Dermis microvascular lymphatic vessel endothelial cell (primary cell): ENCODE results near the gene CAMK2D. TPM values are rescaled to one million over a fixed set of nuclear protein-coding genes. Genes with fewer than 3 reads are reported as not detected.

Experiments used
- DNase-seq, 2 donors: peaks; one replicate each; pipeline versions ENCODE4 v3.0.0 to v3.0.0-alpha.2; 2010; ENCODE audit warnings: low read depth in 2 of 2
- total RNA-seq: library from RNA; depleted of rRNA; stranded (reverse); fragments of >200 nt; gene quantifications from 2 replicates; pipeline ENCODE4 v1.2.1, GENCODE V29; 2014

CAMK2D gene
- total RNA-seq, 1 donor from 2014 or later = 37.5 TPM

DNA sequence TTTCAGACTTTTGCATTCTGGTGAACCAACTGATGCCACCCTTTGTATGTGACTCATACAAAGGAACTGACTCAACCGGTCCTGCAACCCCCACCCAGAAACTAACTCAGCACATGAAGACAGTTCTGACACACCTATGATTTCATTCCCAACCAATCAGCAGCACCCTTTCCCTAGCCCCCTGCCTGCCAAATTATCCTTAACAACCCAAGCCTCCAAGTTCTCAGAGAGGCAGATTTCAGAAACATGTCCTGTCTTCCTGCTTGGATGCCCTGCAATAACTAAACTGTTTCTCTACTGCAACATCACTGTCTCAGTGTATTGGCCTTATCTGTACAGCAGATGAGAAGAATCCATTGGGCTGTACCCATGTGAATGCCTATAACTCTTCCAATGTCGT is 284.7 kb downstream of the CAMK2D start:
- peak in 1 of 2 donors; percentile 17 for DNase-seq

DNA sequence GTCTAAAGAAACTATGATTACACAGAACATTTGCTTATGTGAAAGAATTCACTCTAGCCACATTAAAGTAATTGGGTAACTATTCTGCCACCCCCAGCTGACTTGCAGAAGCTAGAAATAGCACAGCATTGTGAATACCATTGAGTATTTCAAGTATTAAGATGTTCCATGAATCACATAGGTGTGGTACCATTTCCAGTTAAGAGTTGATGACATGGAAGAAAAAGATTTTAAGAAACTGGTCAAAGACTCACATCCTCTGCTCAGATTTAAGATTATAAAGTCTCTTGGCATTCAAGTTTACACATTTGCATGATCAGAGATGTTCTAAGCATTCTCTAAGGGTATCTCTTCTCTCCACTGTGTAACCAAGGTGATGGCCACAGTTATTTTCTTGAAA is 287.5 kb downstream of the CAMK2D start:
- DNase-seq = no peak

DNA sequence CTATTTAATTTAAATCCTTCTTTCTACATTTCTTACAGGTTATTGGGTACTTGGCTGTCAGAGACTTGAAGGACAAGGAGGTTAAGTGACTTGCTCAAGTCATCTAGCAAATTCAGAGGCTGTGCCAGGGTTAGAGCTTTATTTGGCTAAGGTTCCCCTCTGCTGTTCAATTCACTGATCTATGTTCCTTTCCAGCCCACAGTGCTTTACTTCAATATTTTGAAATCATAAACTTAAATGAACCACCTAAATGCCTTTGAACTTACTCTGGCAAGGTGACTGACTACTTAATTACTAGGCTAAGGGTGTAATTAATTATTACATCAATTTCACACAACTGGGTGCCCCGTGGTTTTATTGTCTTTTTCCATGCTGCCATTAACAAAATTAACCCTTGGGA is 288.7 kb downstream of the CAMK2D start:
- DNase-seq = no peak

DNA sequence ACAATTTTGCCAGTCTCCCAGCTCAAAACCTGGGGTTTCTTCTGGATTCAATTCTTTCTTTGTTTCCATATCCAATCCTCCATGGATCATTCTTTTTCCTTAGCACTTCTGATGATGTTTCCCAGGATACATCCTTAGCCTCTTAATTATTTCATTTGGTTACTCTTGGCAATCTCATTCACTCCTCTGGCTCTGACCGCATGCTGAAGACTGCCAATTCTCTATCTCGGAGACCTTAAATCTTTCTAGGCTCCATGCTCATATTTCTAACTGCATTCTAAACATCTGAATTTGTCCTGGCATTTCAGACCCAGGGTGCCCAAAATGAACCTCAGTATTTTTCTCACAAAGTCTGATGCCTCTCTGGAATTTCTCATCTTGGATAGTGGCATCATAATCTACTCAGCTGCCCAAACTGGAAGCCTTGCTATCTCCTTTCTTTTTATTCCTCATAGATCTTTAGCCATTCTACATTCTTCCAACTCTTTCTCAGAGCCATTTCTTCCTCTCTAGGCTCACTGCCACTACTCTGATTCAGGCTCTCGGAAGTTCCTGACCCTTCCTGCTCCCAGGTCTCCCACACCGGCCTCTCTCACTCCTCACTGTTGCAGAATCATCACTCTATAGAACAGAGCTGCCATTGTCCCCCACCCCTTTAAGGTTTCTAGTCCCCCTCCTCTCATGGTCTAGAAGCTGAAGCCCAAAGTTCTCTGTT is 290.2 kb downstream of the CAMK2D start:
- no peak for DNase-seq

DNA sequence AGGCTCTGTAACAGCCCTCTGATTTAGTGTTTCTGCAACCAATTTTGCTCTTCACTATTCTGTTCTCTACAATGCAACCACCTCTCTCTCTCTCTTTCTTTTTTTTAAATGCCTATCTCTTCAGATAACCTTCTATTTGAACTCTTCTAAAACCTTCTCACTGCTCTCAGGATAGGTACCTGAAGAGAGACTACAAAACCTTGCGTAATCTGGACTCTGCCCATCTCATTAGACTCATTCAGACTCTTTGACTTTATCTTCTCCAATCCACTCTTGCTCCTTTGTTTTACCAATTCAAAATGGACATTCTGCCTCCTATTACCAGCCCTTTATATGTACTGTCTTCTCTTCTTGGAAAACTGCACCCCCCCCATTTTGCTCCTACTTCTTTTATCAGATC is 291.6 kb downstream of the CAMK2D start:
- no peak for DNase-seq

DNA sequence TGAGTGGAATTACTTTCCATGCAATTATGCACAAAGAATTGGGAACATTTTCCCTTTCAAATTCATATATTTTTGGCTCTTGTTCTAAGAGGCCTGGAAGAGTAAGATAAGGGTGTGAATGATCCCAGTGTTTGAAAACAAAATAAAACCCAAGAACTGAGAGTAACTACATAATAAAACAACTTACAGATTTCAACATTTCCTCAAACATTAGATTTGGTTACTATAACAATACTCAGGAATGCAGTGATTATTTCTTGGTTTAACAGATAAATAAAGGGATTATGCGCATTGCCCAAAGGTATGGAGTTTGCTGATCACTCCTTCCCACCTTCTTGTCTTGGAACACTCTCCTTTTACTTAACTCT is 292.5 kb downstream of the CAMK2D start:
- DNase-seq = peak; percentile 15 to 70

DNA sequence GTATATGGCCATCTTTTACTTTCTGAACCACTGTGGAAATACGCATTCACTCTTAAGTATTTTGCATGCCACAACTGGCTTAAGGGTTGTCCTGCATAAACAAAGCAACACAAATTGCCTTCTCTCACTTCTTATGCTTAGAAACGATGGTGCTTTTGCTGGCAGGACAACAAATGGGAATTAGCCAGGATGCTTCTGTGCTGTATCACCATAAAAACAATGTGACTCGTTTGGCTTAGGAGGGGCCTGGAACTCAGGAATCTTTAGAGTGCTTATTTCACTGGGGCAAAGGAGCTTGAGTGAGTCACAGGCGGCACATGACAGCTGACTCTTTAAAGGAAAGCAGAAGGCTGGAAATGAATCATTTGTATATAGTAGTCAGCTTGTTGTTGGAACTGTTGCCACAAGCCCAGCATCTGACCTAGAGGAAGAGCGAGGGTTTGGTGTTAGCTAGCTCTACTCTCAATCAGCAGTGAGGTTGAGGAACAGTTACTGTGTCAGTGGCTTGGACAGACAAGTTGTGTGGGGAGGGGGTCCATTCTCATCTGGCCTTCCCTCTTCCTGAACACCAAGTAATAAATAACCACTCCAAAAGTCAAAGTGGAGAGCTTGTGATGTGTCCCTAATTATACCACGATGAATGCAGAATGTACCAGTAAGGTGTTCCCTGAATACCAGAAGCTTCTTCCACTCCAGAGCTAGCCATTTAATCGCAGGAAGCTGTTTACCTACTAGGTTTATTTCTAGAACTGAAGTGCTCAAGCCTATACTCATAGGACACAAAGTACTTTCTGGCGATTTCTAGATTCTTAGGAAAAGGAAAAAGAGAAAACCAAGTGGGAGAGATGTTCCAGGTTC is 293.1 kb downstream of the CAMK2D start:
- peak; percentile 98 to 100 for DNase-seq

DNA sequence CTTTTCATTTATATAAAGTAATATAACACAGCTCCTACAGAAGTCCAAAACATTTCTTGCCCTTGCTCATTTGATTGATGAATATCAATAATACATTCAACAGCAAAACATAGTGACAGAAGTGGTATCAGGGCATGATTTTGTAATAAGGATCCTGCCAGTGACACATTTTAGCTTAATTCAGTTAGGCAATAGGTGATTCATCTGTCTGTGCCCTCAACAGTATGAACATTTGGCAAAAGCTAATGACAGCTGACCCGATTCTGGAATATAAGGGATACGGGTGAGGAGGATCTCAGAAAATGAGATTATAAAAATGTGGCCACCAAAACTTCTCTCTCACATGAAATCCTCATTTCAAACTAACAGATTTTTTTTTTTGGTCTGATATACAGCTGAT is 294.0 kb downstream of the CAMK2D start:
- peak; percentile 78 to 82 for DNase-seq

DNA sequence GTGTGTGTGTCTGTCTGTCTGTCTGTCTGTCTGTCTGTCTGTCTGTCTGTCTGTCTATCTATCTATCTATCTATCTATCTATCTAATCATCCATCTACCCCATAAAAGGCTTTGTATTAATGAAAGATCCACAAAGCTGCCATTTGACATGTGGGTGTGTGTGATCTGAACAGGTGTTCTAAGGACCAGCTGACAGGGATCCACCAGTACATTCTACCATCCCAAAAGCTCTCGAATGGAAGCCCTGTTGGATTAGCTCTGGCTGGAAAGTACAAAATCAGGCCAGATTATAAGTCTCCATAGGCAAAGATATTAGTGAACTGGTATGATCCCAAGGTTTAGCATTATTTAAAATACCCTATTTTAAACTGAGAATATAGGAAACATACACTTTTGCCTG is 299.3 kb downstream of the CAMK2D start:
- DNase-seq = no peak

DNA sequence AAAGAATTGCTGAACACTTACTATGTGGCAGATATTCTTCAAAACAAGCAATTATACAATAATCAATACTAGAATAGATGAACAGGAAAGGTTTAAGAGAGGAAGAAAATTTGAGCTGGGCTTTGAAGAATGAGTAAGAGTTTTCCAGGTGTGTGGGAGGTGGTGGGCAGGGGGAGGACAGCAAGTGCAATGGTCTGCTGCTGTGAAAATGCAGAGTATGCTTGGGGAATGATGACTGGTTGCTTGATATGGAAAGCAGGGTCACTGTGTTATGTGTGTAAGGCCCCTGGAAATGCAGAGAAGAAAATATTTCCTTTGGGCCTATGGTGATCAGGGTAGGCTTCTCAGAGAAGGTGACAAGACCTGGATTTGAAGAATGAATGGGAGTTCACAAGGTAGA is 300.3 kb downstream of the CAMK2D start:
- no peak for DNase-seq

DNA sequence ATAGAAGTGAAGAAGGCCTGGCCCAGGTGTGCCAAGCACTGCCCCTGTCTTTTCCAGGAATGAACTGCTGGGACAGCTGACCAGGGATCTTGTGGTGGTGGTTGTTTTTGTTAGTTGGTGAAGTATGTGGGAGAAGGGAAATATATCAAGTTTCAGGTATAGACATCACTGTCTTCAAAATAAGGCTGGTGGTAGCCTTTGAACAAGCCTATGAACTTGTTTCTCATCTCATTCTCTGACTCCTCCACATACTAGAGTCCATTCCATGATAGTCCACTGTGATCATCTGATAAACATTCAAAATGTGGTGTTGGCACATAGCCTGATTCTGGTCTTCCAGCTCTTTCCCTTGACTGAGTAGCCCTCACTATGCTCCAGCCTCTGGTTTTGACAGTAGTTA is 303.7 kb downstream of the CAMK2D start:
- no peak for DNase-seq

DNA sequence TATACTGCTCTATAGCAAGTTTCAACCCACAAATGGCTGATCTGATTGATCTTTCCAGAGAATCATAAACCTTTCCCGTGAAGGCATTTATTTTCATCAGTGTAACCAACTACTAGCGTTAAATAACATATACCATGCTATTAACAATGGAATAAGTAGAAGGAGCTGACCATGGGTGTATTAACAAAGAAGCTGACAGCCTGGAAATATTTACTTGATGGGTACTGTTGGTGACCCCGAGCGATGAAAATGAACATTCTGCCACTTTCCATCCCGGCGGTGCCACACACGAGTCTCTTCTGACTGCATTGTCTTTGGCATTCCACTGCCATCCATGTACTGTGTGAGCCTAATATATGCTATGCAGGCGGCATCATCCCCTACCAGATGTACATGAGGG is 304.4 kb downstream of the CAMK2D start:
- no peak for DNase-seq

DNA sequence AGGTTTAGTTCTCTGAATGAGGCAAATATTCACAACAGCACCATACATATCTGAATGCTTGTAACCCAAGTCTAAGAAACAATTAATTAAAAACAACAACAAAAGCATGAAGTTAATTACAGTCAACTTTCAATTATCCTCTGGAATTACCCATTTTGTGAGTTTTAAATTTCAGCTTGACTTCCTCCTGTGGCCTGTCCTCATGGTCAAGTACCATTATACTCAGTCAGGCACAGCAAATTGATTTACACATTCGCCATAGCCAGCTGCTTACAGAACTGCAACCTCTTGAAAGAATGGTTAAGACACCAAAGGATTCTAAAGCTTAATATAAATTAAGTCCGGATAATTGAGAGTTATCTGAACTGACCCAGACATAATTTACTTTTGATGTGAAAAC is 306.5 kb downstream of the CAMK2D start:
- DNase-seq = no peak

DNA sequence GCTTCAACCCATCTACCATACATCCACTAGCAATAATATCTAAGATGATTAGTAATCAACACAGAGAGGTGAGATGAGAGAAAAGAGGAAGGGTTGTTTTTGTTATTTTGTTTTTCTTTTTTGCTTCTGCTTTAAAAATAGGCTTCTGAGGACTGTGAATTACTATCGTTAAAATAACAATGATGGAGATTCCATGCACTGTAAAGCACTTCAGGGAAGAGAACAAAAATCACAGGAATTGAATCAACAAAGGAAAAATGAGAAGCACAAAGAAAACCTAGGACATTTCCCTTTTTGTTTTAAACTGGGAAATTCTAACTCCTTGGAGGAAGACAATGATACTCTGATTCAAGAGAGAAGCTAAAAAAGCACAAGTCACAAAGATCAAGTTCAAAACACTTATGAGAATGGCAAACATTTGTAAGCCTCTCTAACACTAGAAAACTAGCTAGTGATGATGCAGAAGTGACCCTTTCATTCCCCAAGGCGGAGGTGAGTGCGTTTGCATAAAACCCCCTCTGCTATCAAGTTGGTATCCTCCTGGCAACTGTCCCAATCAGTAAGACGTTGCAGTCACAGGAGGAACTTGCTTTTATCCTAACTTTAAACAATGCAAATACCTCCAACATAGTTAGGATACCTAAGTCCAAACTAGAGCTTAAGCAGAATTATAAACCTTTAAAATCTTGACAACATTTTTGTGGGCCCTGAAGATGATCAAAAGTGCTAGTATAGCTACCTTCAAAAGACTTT is 308.5 kb downstream of the CAMK2D start:
- DNase-seq = peak in 1 of 2 donors; percentile 94

DNA sequence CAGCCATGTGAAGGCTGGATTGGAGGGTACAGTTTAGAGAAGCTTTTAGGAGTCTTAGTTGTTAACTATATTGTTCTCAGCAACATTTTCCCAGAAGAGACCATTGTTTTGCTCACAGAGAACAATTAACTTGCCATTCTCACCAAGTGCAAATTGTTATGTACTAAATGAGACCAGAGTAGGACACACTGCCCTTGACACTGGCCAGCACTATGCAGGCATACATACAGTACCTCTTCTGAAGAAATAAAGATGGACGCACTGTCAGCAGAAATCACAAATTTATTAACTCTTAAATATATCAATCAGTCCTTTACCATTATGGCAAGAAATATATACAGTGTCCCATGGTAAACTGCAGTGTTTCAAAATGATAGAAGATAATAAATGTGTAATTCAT is 309.4 kb downstream of the CAMK2D start:
- no peak for DNase-seq

DNA sequence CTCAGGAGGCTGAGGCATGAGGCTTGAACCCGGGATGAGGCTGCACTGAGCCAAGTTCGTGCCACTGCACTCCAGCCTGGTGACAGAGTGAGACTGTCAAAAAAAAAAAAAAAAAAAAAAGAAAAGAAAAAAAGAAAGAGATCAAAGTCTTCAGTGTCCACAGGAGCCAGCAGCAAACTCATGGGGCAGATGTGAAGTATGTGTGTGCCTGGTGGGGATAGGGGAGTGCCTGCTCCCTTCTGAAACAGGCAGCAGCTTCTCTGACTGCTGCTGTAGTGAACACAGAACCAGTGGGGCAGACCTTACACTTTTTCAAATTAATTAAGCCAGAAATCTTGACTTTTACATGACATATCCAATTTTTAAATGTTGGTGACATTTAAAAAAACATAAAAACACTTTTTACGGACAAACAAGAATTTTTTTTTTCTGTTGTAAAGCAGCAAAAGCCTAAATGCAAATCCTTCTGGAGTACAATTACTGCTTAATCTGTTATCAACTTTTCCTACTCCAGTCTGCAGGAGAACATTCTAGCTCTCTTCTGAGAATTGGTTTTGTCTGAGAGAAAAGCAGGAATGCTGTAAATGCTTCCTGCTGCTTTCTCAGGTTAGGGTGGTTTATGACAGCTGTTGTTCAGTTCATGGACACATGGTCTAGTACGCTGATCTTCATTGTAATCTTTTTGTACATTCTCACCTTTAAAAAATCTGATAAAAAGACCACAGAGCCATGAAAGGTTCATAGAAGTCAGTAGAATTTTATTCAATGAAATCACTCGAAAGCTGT is 311.1 kb downstream of the CAMK2D start:
- DNase-seq = no peak

DNA sequence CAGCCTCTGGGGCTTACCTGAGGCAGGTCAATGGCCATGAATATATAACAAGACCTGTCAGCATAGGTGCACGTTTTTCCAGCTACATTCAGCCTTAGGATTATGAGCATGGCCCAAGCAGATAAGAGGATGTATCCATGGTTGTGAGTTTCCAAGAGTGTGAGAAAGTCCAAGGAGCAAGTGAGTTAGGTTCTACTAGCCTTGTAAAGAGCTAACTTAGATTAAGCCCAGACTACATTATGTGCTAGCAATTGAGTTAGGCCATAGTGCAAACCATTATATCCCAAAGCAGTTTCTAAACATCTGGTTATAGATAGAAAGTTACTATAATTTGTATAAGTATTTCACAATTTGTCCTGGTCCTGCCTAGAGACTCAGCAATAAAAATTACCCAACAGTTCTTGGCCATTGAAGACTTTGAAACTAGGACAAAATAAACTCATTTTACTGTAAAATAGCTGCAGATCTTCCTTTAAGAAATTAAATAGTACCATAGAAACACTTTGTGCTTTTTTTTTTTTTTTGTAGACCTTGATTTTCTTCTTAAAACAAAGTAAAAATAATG is 312.0 kb downstream of the CAMK2D start:
- no peak for DNase-seq

DNA sequence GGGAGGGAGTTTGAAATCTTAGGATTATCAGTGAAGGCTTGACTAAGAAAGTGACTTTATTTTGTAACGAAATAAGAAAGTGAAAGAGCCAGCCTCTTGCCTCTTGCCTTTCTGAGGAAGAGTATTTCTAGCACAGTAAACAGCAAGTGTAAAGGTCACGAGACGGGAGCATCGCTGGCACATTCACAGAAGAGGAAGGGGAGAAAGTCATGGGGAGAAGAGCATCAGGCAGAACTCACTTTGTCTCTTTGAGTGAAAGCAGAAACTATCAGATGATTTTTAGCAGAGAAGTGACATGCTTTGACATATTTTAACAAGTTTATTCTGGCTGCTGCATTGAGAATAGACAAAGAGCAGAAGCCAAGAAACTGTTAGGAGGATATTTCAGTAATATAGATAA is 313.8 kb downstream of the CAMK2D start:
- DNase-seq = no peak

DNA sequence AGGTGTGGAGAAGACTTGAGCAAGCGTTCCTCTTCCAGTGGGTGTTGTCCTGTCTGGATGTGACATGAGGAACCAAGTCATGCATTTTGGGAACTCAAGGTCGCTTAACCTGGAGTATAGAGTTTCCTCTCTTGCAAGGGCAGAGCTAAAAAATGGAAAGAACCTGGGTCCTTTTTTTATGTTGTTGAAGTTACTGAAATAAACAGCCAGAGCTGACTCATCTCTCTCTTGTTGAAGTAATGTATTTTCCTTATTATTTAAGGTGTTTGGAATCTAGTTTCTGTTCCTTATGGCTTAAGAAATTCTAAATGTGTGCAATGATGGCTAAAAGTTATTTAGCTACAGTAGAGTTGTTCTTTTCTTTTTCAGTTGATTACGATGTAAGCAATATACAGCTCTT is 314.5 kb downstream of the CAMK2D start:
- no peak for DNase-seq

DNA sequence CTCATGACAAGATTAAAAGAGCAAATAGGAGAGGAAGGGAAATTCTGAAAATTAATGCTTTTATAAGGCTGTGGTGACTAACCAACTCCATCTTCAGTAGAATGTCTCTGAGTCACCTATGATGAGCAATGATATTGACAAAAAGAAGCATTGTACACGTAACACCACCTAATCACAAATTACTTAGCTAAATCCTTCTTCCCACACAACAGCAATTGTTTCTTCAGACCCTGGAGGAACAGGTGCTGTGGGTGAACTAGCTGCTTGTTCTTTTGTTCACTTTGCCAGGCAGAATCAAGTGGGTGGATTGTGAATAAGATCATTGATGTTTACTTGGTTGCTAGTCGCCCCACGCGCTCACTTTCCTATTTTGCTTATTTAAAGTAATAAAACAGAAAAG is 315.5 kb downstream of the CAMK2D start:
- peak in 1 of 2 donors; percentile 83 for DNase-seq

DNA sequence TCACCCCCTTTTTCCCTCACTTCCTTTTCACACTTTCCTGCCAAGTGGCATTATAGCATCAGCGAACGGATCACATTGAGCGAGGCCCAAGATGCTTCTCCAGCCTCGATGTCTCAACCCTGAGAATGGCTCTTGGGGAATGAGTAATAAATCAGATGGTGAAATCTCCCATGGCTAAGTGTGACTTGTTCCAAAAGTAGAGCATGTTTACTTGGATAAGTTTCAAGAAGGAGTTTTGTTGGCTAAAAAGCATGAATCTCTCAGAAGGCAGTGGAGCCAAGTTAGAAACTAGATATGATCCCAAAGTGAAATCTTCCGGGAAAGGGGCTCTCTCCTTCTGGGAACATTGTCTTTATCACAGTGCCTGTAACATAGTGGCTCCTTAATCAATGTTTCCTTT is 316.3 kb downstream of the CAMK2D start:
- peak in 1 of 2 donors; percentile 74 for DNase-seq
